ENCODE measurements around the gene ZBED5. TPM values are rescaled to one million over a fixed set of nuclear protein-coding genes. Genes with fewer than 3 reads are reported as not detected.
A peak's percentile ranks its signal among the peaks of the same experiment; 100 is the strongest.

ZBED5 gene
- total RNA-seq: 10 to 100 TPM; 34.1 to 44.3 TPM

- POLR2A ChIA-PET: interaction anchor here (0.5 to 3.1 kb wide), 9 partner anchors 10 to 1008 kb away, joined by 3 to 61 read pairs (median 5); partner anchors contain the start of gene EIF4G2
- CTCF ChIA-PET: interaction anchor here (0.5 to 4.1 kb wide), 13 partner anchors 9 to 192 kb away, joined by 3 to 23 read pairs (median 4); partner anchors contain the start of gene EIF4G2
- Mint-ChIP-seq H3K4me1 (peaks cover 40% of the 10 kb centered on the region), H3K27ac (peak within 1 kb of the TSS; percentile 100), H3K27me3 (no peaks in the 10 kb centered on the region), H3K36me3 (ENCODE audit: low read depth) (peaks cover 41% of the 10 kb centered on the region), H3K9me3 (ENCODE audit: low read depth) (no peaks in the 10 kb centered on the region), H3K4me3 (peak within 1 kb of the TSS; percentile 100)
- intact Hi-C loops (cut with DNase I, micrococcal nuclease): loop anchor here (1.0 to 10.0 kb wide), 11 partner anchors 21 to 984 kb away; partner anchors contain the start of genes AMPD3 (in 2 of the 2), CTR9 (in 2 of the 2), USP47 (in 2 of the 2) and ADM (in 1 of the 2)
- ATAC-seq (peak; percentile 93), DNase-seq (peak; percentile 98)
Observed at GRCh38 chr11:10857709-10858438, at the start of gene ZBED5. Gene ZBED5 (minus strand): TSS chr11:10858053. CDS start chr11:10854945, 3,108 bp downstream.

- intact Hi-C loops (cut with DNase I, micrococcal nuclease): no loop called here
- H3K4me1 Mint-ChIP-seq: no peaks in the 10 kb centered on the region
- POLR2A ChIA-PET: no interaction called here
- no peaks in the 10 kb centered on the region for H3K9me3 Mint-ChIP-seq (ENCODE audit: low read depth)
- ATAC-seq (no peak), DNase-seq (no peak)
- peaks cover 5% of the 10 kb centered on the region for H3K27me3 Mint-ChIP-seq
- no peak overlapping the region for H3K27ac Mint-ChIP-seq
- H3K36me3 Mint-ChIP-seq (ENCODE audit: low read depth): no peaks in the 10 kb centered on the region
- H3K4me3 Mint-ChIP-seq: no peak overlapping the region
- CTCF ChIA-PET: interaction anchor here (0.7 to 1.9 kb wide), 6 partner anchors 25 to 136 kb away, joined by 3 to 6 read pairs (median 5); no protein-coding TSS in a partner anchor
Observed at GRCh38 chr11:10906521-10906920, 48.7 kb upstream of the ZBED5 start.

- Mint-ChIP-seq H3K4me3 (no peak overlapping the region), H3K9me3 (ENCODE audit: low read depth) (no peaks in the 10 kb centered on the region), H3K27me3 (peaks cover 5% of the 10 kb centered on the region), H3K27ac (no peak overlapping the region), H3K4me1 (peaks cover 29% of the 10 kb centered on the region), H3K36me3 (ENCODE audit: low read depth) (no peaks in the 10 kb centered on the region)
- ChIA-PET CTCF (interaction anchor here (0.6 to 1.0 kb wide), 3 partner anchors 18 to 719 kb away, joined by 3 read pairs; no protein-coding TSS in a partner anchor), POLR2A (no interaction called here)
- ATAC-seq: no peak
- intact Hi-C loops (cut with DNase I, micrococcal nuclease): no loop called here
- no peak for DNase-seq
Observed at GRCh38 chr11:10902301-10903063, 44.6 kb upstream of the ZBED5 start.

- Mint-ChIP-seq H3K4me1 (peaks cover 29% of the 10 kb centered on the region), H3K36me3 (ENCODE audit: low read depth) (no peaks in the 10 kb centered on the region), H3K27ac (peak overlapping the region; percentile 91), H3K9me3 (ENCODE audit: low read depth) (no peaks in the 10 kb centered on the region), H3K27me3 (peaks cover 5% of the 10 kb centered on the region), H3K4me3 (no peak overlapping the region)
- ChIA-PET POLR2A (interaction anchor here (0.7 to 2.1 kb wide), 8 partner anchors 8 to 105 kb away, joined by 3 to 21 read pairs (median 3); partner anchors contain the start of genes EIF4G2 and ZBED5), CTCF (interaction anchor here (0.9 to 2.9 kb wide), 8 partner anchors 10 to 120 kb away, joined by 3 to 16 read pairs (median 4); no protein-coding TSS in a partner anchor)
- ATAC-seq: peak; percentile 3
- intact Hi-C loops (cut with DNase I, micrococcal nuclease): loop anchor here in 1 of 2 experiments (1.0 kb wide), 1 partner anchor 43 kb away; the partner anchor contains the start of gene ZBED5
- DNase-seq: no peak
Observed at GRCh38 chr11:10900681-10901415, 43.0 kb upstream of the ZBED5 start.

- Mint-ChIP-seq H3K27me3 (peaks cover 5% of the 10 kb centered on the region), H3K36me3 (ENCODE audit: low read depth) (no peaks in the 10 kb centered on the region), H3K4me1 (peaks cover 29% of the 10 kb centered on the region), H3K27ac (peak overlapping the region; percentile 91), H3K4me3 (no peak overlapping the region), H3K9me3 (ENCODE audit: low read depth) (no peaks in the 10 kb centered on the region)
- DNase-seq (no peak), ATAC-seq (peak; percentile 51)
- CTCF ChIA-PET: interaction anchor here (0.6 to 2.9 kb wide), 7 partner anchors 21 to 106 kb away, joined by 3 to 16 read pairs (median 3); partner anchors contain the start of gene EIF4G2
- POLR2A ChIA-PET: interaction anchor here (0.6 to 2.1 kb wide), 4 partner anchors 41 to 104 kb away, joined by 4 to 21 read pairs (median 6); partner anchors contain the start of genes EIF4G2 and ZBED5
- intact Hi-C loops (cut with DNase I, micrococcal nuclease): loop anchor here (2.0 kb wide), 2 partner anchors 32 to 40 kb away; partner anchors contain the start of gene ZBED5 (in 1 of the 2)
Observed at GRCh38 chr11:10899121-10899830, 41.4 kb upstream of the ZBED5 start.

GRCh38 chr11:10898763-10899025, 40.8 kb upstream of the ZBED5 start:
- ATAC-seq (no peak), DNase-seq (no peak)
- POLR2A ChIA-PET: no interaction called here
- Mint-ChIP-seq H3K27me3 (peaks cover 4% of the 10 kb centered on the region), H3K4me1 (peaks cover 29% of the 10 kb centered on the region), H3K4me3 (no peak overlapping the region), H3K27ac (peak overlapping the region; percentile 91), H3K9me3 (ENCODE audit: low read depth) (no peaks in the 10 kb centered on the region), H3K36me3 (ENCODE audit: low read depth) (no peaks in the 10 kb centered on the region)
- intact Hi-C loops (cut with DNase I, micrococcal nuclease): loop anchor here (2.0 kb wide), 2 partner anchors 32 to 40 kb away; partner anchors contain the start of gene ZBED5 (in 1 of the 2)
- CTCF ChIA-PET: interaction anchor here (0.6 to 2.9 kb wide), 5 partner anchors 24 to 106 kb away, joined by 3 to 8 read pairs (median 3); partner anchors contain the start of gene EIF4G2

GRCh38 chr11:10898003-10898762, 40.3 kb upstream of the ZBED5 start:
- ATAC-seq (no peak), DNase-seq (no peak)
- no peaks in the 10 kb centered on the region for H3K27me3 Mint-ChIP-seq
- intact Hi-C loops (cut with DNase I, micrococcal nuclease): loop anchor here (2.0 kb wide), 2 partner anchors 33 to 39 kb away; partner anchors contain the start of gene ZBED5 (in 1 of the 2)
- no peaks in the 10 kb centered on the region for H3K9me3 Mint-ChIP-seq (ENCODE audit: low read depth)
- H3K4me1 Mint-ChIP-seq: peaks cover 29% of the 10 kb centered on the region
- H3K4me3 Mint-ChIP-seq: no peak overlapping the region
- peak overlapping the region; percentile 38 for H3K27ac Mint-ChIP-seq
- CTCF ChIA-PET: interaction anchor here (0.6 to 2.9 kb wide), 4 partner anchors 35 to 116 kb away, joined by 3 to 8 read pairs (median 3); partner anchors contain the start of gene EIF4G2
- POLR2A ChIA-PET: no interaction called here
- no peaks in the 10 kb centered on the region for H3K36me3 Mint-ChIP-seq (ENCODE audit: low read depth)

- no peak for DNase-seq
- no peak for ATAC-seq
- ChIA-PET POLR2A (no interaction called here), CTCF (interaction anchor here (0.6 kb wide), 1 partner anchor 115 kb away, joined by 3 read pairs; no protein-coding TSS in a partner anchor)
- Mint-ChIP-seq H3K27ac (no peak overlapping the region), H3K27me3 (no peaks in the 10 kb centered on the region), H3K4me3 (no peak overlapping the region), H3K36me3 (ENCODE audit: low read depth) (no peaks in the 10 kb centered on the region), H3K4me1 (peaks cover 29% of the 10 kb centered on the region), H3K9me3 (ENCODE audit: low read depth) (no peaks in the 10 kb centered on the region)
- intact Hi-C loops (cut with DNase I, micrococcal nuclease): no loop called here
Observed at GRCh38 chr11:10897150-10897549, 39.3 kb upstream of the ZBED5 start.

- Mint-ChIP-seq H3K36me3 (ENCODE audit: low read depth) (no peaks in the 10 kb centered on the region), H3K27ac (no peak overlapping the region), H3K4me1 (peaks cover 29% of the 10 kb centered on the region), H3K4me3 (no peak overlapping the region), H3K9me3 (ENCODE audit: low read depth) (no peaks in the 10 kb centered on the region), H3K27me3 (no peaks in the 10 kb centered on the region)
- POLR2A ChIA-PET: interaction anchor here (0.7 kb wide), 1 partner anchor 218 kb away, joined by 5 read pairs; no protein-coding TSS in a partner anchor
- CTCF ChIA-PET: no interaction called here
- DNase-seq (no peak), ATAC-seq (no peak)
- intact Hi-C loops (cut with DNase I, micrococcal nuclease): no loop called here
Observed at GRCh38 chr11:10896493-10896892, 38.6 kb upstream of the ZBED5 start.

Data from activated CD4-positive, alpha-beta T cell treated with anti-CD3 and anti-CD28 coated beads for 36 hours (primary cell).